Stimulated activated CD4-positive, alpha-beta T cell treated with anti-CD3 and anti-CD28 coated beads, Interleukin-1b, Interleukin-23, amount 100 ng/mL, for 48 hours (primary cell): ENCODE results near the gene POLR3H.

Experiments used
- DNase-seq: peaks from one replicate; pipeline ENCODE4 v3.0.0-alpha.2; 2020

The POLR3H gene

DNA sequence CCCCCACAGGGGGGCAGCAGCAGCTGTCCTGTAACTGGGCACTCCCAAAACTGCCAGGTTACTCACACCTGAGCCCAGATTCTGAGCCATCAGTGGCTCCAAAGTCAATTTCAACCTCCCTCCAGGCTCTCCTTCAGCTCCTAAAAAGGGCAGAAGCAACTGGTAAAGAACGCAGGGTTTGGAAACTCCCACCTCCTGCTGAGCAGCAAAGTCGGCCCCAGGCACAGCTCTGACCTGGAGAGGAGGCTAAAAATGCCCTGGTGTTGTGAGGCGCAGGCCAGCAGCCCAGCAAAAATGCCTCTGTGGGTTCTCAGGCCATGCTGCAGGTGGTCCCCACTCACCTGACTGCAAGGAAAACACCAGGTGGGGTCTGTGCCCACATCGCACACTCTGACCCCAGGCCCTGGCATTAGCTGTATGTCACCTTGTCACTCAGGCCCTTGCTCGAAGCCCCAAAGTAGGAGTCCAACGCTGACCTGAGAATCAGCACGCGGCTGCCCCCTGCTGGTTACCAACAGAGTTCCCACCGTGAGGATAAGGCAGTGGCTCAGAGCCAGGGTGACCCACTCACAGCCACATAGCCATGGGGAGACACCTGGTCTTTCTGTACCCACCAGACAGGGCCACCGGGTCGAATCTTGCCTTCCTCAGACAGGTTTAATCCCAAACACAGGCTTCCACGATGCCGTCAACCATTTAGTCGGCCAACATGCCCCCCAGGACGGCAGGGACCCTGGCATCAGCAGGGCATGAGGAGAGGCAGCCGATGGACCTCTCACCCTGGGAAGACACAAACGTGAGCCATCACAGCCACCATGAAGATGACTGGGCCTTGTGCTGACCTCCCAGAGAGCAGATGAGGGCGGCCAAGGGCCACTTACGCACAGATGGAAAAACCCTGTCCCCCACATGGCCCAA lies 11.1 kb downstream of the POLR3H start:
- peak; percentile 73 for DNase-seq

DNA sequence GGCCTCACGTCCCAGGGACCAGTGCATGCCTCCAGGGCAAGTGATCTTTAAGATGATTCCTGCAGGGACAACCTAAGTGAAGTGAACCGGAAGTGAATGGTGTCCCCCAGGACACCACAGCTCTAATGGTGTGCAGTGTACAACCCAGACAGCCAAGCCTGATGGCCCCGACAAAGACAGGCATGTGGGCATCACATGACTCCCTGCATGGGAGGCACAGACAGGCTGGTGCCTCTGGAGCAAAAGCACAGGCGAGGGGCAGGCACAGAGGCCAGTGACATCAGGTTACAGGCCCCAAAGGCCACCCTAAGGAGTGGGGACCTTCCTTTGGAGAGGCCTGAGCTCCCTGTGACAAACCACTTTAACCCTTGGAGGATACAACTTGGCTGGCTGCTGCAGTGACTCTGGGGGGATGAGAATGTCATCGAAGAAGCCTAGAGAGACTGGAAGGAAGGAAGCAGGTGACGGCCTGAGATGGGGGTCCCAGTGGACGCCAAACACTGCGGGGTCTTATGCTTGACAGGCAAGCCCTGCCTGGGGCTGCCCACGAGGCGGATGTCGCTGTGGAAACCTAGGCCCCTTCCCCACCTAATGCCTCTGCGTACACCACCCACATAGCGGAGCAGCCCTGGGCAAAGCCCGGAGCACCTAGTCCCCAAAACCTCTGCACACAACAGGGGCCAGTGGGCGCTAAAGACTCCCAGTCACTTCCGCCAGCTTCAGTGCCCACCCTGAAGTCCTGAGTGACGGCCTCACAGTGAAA lies 12.4 kb downstream of the POLR3H start:
- DNase-seq = no peak

DNA sequence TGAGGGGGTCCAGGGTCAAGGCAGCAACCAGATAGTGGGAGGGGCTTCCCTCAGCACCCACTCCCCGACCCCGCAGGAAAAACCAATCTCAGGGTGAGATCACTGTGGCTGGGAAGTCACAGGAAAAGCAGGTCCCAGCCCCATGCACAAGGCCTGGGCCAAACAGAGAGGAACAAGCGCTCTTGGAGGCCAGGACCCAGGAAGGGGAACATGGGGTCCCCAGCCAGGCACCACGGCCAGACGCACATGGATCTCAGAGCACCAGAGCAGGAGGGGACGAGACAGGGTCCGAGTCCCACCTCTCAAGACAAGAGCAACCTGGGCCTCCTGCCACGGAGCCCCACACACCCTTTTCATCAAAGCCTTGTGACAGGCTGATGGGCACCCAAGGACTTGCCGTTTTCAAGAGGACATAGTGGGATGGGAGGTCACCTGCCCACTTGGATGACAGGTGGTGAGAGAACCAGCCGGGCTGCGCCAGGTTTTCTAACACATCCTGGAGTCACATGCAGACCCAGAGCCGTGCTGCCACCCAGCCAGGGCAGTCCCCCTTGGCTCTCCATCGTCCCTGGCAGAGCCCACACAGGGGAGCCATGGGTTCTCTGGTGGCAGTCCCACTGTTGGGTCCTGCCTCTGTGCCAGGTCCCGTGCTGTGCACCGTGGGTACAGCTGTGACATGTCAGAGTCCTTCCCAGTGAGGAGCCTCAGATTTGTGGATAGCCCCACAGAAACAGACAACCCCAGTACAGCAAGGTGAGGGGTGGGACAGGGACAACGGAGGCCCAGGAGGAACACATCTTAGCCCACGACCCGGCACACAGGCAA lies 13.2 kb downstream of the POLR3H start:
- no peak for DNase-seq

DNA sequence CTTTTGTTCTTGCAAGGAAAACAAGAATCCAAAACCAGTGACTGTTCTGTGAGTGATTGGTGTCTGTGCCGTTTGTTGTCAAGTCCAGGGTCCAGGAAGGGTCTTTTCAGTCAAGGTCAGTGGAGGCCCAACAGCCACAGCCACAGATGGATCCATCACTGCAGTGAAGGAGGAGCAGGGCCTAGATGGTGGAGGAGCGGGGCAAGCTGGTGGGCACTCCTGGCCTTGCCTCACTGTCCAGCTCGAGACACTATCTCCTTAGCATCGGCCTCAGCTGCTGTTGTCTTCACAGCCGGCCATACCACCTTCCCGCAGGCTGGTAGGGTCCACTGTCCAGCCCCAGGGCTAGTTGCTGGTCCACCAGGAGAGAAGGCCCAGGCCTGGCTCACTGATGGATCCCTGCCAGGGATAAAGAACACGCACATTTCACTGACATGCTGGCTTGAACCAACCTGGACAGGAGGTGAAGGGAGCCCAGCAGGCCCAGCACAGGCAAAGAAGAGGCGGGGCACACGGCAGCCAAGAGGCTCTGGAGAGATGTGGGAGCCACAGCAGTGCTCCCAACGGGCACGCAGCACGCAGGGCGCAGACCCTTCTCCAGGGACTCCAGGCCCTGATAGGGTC lies 15.2 kb downstream of the POLR3H start:
- no peak for DNase-seq

DNA sequence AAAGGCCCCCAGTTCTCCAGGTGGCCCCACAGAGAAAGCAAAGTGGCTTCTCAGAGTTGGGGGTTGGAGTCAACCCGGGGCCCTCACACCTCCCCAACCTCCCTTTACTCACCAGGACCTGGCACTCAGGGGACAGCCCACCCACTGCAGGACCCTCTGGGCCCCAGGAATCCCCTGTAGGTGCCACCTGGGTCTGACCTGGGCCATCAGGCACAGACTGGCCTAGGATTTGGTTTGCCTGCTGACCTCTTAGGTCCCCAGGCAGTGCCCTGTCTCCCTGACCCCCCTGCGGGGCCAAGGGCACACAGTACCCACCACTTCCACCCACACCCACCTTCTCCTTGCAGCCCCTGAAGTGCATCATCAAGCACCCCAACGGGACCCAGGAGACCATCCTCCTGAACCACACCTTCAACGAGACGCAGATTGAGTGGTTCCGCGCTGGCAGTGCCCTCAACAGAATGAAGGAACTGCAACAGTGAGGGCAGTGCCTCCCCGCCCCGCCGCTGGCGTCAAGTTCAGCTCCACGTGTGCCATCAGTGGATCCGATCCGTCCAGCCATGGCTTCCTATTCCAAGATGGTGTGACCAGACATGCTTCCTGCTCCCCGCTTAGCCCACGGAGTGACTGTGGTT lies 16.0 kb downstream of the POLR3H start:
- no peak for DNase-seq

DNA sequence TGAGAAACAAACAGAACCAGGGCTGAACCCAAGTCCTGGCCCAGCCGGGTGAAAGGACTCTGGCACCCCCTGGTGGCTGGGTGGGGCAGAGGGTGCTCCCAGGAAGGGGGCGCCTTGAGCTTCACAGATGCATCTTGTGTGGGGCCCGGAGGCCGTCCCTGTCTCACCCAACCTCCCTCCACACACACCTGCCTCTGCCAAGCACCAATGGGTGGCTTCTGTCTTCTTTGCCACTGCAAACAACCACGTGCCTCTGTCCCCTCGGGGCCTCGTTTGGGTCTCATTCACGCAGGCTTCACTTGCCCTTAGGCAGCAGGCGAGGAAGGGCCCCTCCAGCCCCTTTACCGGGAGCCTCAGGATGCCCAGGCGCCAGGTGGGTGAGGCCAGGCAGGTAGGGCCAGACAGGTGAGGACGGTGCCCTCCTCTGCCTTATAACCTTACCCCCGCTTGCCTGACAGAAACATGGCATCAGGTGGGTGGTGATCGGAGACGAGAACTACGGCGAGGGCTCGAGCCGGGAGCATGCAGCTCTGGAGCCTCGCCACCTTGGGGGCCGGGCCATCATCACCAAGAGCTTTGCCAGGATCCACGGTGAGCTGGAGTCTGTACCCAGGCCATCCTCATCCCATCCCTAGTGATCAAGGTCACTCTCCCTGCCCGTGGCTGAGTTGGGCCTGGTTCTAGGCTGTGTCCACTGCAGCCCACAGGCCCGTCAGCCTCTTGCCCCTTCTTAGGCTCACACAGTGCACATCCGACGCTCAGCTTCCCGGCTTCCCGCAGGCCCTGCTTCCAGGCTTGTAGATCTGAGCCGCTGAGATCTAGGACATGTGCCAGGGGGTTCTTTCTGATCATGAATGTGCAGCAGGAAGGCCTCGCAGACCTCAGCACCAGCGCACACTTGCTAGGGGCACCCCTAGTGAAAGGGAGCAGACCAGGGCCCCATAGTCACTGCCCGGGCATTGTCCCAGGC lies 17.2 kb downstream of the POLR3H start:
- DNase-seq = peak; percentile 57

DNA sequence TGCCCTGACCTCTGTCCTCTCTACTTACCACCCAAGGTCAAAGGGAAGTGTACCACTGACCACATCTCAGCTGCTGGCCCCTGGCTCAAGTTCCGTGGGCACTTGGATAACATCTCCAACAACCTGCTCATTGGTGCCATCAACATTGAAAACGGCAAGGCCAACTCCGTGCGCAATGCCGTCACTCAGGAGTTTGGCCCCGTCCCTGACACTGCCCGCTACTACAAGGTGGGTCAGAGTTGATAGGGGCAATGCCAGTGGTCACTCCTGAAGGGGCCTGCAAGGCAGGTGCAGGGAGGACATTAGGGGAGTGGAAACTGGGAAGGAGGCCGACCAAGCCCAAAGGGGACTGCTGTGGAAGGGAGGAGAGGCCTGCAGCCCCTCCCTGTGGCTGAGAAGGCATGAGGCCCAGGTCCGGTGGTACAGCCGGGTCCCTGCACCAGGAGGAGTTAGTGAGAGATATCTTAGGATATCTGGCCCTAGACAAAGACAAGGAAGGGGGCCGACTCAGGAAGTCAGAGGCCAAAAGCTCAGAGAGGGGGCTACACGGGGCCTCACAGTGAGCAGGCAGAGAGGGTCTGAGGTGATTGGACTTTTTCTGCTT lies 17.9 kb downstream of the POLR3H start:
- DNase-seq = no peak

DNA sequence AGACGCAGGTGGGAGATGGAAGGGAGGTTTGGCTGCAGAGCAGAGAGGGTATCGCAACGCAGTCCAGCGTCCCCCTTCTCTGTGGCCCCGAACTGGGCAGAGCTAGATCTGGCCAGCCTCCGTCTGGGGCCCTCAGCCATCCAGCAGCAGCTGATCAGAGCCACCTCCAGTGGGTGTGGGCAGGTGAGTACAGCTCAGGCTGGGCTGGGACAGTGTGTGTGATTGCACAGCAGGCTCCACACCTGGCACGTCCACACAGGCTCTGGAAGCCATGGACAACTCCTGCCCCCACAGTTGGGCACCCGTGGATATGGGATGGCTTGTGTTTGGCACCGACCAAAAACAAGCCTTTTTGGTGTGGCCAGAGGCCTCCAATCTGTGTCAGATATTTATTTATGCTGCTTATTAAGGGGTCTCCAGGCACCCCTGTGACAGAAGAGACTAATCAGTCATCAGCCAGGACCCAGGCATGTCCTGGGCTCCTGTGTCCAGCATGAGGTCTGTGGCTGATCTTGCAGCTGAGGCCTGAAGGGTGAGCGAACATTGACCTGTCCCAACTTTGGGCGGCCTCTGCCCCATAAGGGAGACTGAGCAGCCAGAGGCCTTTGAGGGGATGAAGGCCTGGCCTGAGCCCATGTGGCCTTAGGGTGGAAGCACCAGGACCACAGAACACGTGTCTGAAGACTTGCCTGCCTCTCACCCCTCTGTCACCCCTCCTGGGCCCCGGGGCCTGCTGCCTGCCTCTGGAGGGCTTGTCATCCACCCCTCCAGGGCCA lies 18.6 kb downstream of the POLR3H start:
- DNase-seq = no peak

DNA sequence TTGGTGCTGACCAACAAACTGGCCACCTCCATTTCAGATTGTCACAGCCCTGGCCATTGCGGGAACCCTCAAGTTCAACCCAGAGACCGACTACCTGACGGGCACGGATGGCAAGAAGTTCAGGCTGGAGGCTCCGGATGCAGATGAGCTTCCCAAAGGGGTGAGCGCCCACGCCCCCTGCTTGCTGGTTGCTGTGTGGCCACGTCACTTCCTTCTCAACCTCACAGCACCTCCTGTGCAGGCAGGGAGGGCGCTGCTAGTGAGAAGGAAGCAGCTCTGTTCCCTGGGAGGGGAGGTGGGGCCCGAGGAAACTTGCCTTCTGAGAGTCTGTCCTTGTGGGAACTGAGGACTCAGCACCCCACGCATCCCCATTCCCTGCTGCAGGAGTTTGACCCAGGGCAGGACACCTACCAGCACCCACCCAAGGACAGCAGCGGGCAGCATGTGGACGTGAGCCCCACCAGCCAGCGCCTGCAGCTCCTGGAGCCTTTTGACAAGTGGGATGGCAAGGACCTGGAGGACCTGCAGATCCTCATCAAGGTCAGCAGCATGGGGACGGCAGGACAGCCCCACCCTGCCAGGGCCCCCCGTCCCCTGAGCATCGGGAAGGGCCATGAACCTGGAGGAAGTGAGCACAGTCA lies 19.3 kb downstream of the POLR3H start:
- DNase-seq = peak; percentile 59

DNA sequence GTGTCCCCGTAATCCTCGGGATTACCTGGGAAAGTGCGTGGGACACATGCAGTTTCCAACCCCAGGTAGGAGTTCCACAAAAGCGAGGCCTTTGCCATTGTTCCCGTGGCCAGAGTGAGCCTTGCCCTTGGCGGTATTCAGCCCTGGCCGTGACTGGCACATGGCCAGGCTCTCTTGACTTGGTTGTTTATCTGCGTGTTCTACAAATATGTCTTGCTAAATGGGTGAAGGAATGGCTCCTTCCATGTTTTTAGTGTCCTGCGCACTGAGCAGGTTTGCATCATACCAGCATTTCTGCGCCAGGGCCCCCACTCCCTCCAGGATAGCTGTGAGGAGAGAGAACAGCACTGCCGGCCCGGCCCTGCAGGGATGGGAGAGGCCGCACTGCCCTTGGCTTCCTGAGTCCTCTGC lies 20.0 kb downstream of the POLR3H start:
- DNase-seq = no peak

DNA sequence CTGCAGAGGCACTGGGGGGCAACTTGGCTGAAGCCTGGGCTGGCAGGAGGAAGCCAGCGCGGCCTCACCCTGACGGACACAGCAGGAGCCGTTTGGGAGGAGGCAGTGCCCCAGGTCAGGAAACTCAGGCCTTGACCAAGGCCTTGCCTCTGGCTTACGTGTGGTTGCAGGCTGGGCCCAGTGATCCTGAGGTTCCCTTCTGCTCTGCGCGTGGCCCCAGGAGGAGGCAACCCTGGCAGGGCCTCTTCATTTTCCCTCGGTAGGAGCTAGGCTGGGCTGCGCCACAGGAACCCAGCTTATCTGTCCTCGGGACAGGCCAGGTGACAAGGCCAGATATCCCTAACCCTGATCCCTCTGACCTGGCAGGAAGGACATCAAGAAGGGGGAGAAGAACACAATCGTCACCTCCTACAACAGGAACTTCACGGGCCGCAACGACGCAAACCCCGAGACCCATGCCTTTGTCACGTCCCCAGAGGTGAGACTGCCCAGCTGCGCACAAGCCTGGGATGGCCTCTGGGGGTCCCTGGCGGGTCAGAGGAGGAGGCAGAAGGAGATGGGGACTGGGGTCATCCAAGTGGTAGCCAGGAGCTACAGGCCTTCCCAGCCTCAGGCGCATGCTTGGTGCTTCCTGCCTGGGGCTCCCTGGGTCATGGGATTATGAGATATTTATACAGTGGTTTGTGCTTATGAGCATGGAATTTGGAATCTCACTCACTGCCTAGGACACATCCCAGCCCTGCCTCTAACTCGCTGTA lies 20.6 kb downstream of the POLR3H start:
- no peak for DNase-seq

DNA sequence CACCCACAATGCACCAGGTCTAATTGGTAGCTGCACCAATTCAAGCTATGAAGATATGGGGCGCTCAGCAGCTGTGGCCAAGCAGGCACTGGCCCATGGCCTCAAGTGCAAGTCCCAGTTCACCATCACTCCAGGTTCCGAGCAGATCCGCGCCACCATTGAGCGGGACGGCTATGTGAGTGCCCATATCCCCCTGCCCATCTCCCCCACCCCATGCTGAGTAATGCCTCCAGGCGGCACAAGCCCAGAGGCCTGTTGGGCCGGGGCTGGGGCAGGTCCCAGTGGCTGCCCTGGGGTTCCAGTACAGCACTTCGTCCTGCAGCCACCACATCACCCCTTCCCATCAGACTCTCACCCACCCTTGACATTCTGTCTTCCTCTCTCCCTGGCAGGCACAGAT lies 21.5 kb downstream of the POLR3H start:
- DNase-seq = no peak

DNA sequence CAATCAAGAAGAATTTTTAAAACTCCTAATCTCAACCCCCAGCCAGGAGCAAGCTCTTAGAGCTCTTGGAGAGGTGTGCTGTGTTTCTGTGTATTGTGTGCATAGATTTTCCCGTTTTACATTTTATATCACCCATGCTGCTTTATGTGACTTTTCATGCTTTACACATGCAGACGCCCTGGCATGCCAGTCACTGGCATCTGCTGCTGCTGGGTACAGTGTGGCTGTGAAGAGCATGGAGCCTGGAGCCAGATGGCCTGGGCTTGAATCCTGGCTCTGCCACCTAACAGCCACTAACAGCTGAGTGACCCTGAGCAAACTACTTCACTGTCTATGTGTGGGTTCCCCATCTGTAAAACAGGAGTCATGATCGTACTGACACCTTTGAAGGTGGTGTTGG lies 23.1 kb downstream of the POLR3H start:
- no peak for DNase-seq

DNA sequence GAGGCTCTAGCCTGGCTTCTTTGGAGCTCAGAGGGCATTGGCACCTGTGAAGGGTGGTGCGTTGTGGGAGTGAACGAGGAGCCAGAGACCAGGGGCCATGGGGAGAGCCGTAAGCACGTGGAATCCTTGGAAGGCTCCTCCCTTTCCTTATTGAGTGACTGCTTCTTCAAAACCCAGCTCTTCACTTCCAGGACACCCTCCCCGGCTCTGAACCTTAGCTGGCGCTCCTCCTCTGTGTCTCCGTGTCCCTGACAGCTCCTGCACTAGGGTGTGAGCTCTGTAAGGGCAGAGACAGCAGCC lies 26.3 kb downstream of the POLR3H start:
- DNase-seq = no peak

DNA sequence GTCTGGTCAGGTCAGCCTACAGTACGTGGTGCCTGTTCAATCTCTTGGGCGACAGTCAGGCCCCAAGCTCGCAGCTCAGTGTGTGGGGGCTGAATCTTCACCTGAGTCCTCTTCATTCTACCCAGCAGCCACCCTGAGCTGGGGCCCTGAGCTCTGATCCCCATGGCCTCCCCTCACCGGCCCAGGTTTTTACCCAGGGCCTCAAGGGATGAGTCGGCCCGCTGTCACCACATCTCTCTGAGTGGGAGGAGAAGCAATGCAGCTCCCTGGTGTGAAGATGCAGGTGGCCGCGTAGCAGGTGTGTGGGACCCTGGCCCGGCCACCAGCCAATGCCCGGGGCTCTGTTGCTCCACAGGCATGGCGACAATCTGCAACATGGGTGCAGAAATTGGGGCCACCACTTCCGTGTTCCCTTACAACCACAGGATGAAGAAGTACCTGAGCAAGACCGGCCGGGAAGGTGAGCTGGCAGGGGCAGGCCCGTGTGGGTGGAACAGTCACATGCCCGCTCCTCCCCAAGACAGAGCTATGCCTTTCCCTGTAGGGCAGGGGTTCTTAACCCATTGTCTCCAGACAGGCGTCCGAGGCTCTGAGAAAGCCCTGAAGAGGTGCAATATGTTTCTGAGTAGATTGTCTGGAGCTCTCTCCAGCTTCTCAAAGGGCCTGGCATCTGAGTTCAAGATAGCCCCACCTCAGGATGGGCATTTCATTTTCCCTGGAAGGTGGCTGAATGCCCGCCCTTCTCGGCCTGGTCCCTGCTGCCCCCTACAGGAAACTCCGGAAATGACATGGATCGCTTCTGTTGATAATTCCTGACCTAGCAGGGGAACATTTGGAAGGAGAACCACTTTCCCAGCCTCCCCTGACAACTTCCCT lies 26.9 kb downstream of the POLR3H start:
- peak; percentile 67 for DNase-seq

DNA sequence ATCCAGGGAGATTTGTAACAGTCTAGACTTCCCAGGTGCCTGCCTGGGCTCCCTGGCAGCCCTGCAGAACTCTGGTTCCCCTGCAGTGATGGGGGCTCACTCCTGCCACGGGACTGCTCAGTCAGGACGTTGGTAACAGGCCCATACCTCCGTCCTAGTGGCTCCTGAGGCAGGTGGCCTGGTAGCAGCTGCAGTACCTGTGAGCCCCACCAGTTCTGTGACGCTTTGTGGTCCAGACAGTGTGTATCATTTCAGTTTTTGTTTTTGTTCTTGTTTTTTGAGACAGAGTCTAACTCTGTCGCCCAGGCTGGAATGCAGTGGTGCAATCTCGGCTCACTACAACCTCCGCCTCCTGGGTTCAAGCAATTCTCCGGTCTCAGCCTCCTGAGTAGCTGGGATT lies 27.8 kb downstream of the POLR3H start:
- DNase-seq = no peak

DNA sequence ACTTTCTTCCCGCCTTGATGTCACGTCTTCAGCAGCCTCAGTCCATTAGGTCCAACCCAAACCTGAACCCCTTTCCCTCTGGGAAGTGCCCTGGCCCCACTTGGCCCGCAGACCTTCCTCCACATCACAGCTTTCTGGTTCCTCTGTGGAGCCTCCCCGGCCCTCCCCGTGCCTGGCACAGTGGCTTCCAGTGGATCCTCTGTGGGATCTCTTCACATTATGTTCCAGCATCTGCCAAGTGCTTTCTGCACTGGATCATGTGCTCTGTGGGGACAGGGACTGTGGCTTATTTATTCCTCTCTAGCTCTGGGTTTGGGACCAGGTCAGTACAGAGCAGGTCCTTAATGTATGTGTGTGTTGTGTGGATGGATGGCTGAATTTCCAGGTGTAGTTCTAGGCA lies 30.9 kb downstream of the POLR3H start:
- no peak for DNase-seq
